PC-3 (cell line): ENCODE results near the gene CDHR2. TPM values are rescaled to one million over a fixed set of nuclear protein-coding genes. Genes with fewer than 3 reads are reported as not detected.

Source experiments
- ATAC-seq: fragments of 200-7000 bp; cut with Tn5 transposase; 2 replicates; pipeline ENCODE4 v1.9.1; 2020; ENCODE audit warnings: mild to moderate bottlenecking, moderate library complexity
- BruUV-seq: library from RNA; stranded (reverse); fragments of 400-500 nt; replicated peaks from 2 replicates; lab custom pipeline; 2021; lab: Mats Ljungman, UMichigan
- CTCF ChIA-PET: fragments of 300-600 bp; sonication (Branson Sonifier 250); formaldehyde crosslinking; loops from one replicate; lab custom pipeline; 2022; ENCODE audit warnings: antibody characterized with exemption; lab: Charles Lee
- POLR2A ChIA-PET: fragments of 300-600 bp; sonication (Branson Sonifier 250); formaldehyde crosslinking; loops from one replicate; lab custom pipeline; 2022; ENCODE audit warnings: antibody characterized with exemption; ENCODE audit not compliant: unreplicated experiment; lab: Charles Lee
- DNase-seq: peaks from one replicate; pipeline ENCODE4 v3.0.0-alpha.2; 2015
- H2AFZ ChIP-seq: fragments of 300-600 bp; sonication (generic); 2 replicates; pipeline ENCODE4 v1.6.0; 2016; ENCODE audit warnings: antibody characterized with exemption, low read length
- H3F3A ChIP-seq: fragments of 300-600 bp; sonication (generic); one replicate; pipeline ENCODE4 v1.6.0; 2017; ENCODE audit warnings: antibody characterized with exemption, low read length, control low read depth, mild to moderate bottlenecking; ENCODE audit not compliant: unreplicated experiment
- H3K27ac ChIP-seq: fragments of 300-600 bp; sonication (generic); 2 replicates; pipeline ENCODE4 v1.5.1; 2016; ENCODE audit warnings: mild to moderate bottlenecking, low read length
- H3K27me3 ChIP-seq: fragments of 300-600 bp; sonication (generic); 2 replicates; pipeline ENCODE4 v1.6.1; 2016; ENCODE audit warnings: low read length, mixed read lengths
- H3K36me3 ChIP-seq: fragments of 300-600 bp; sonication (generic); 2 replicates; pipeline ENCODE4 v1.6.1; 2016; ENCODE audit warnings: low read depth, mixed run types, low read length, mixed read lengths
- H3K4me1 ChIP-seq: fragments of 300-600 bp; sonication (generic); 2 replicates; pipeline ENCODE4 v1.5.1; 2016; ENCODE audit warnings: low read length; ENCODE audit not compliant: insufficient read depth
- H3K4me2 ChIP-seq: fragments of 300-600 bp; sonication (generic); 2 replicates; pipeline ENCODE4 v1.6.0; 2016; ENCODE audit warnings: low read length
- H3K4me3 ChIP-seq: fragments of 300-600 bp; sonication (generic); 2 replicates; pipeline ENCODE4 v1.5.1; 2016; ENCODE audit warnings: mild to moderate bottlenecking, low read length, mixed read lengths
- H3K79me2 ChIP-seq: fragments of 300-600 bp; sonication (generic); 2 replicates; pipeline ENCODE4 v1.6.1; 2017; ENCODE audit warnings: low read length, mixed read lengths
- H3K9ac ChIP-seq: fragments of 300-600 bp; sonication (generic); 2 replicates; pipeline ENCODE4 v1.6.0; 2016; ENCODE audit warnings: mild to moderate bottlenecking, low read length
- H3K9me2 ChIP-seq: fragments of 300-600 bp; sonication (generic); replicated peaks from 2 replicates; pipeline ENCODE4 v1.6.1; 2016; ENCODE audit warnings: mixed run types, low read length, mixed read lengths
- H3K9me3 ChIP-seq: fragments of 300-600 bp; sonication (generic); 2 replicates; pipeline ENCODE4 v1.6.1; 2016; ENCODE audit warnings: low read length, mixed read lengths
- H4K20me1 ChIP-seq: fragments of 300-600 bp; sonication (generic); 2 replicates; pipeline ENCODE4 v1.6.1; 2016; ENCODE audit warnings: low read length, mixed read lengths
- EZH2 ChIP-seq: fragments of 300-600 bp; sonication (generic); IDR thresholded peaks from one replicate; pipeline ENCODE4 v1.6.1; 2017; ENCODE audit warnings: antibody characterized with exemption, mild to moderate bottlenecking, low read length; ENCODE audit not compliant: unreplicated experiment
- EZH2phosphoT487 ChIP-seq: fragments of 300-600 bp; sonication (generic); IDR thresholded peaks from 2 replicates; pipeline ENCODE4 v1.6.1; 2018; ENCODE audit warnings: mild to moderate bottlenecking, antibody characterized with exemption, low read length, borderline replicate concordance
- intact Hi-C: fragments of 100-400 bp; cut with micrococcal nuclease; formaldehyde crosslinking; loops from 2 replicates; pipeline ENCODE4 v1.9.0; 2023
- total RNA-seq: library from RNA; depleted of rRNA; stranded (reverse); fragments of >200 nt; gene quantifications from 2 replicates; pipeline ENCODE4 v1.2.3, GENCODE V29; 2014
- TF ChIP-seq, protein P1 (sequence below): fragments of 300-600 bp; sonication (generic); conservative IDR thresholded peaks from 2 replicates; pipeline ENCODE4 v1.5.1; 2017; ENCODE audit warnings: antibody characterized with exemption, low read depth, mild to moderate bottlenecking, low read length

Gene CDHR2
- total RNA-seq, 1 experiment from 2014 or later: 0.07 TPM

DNA sequence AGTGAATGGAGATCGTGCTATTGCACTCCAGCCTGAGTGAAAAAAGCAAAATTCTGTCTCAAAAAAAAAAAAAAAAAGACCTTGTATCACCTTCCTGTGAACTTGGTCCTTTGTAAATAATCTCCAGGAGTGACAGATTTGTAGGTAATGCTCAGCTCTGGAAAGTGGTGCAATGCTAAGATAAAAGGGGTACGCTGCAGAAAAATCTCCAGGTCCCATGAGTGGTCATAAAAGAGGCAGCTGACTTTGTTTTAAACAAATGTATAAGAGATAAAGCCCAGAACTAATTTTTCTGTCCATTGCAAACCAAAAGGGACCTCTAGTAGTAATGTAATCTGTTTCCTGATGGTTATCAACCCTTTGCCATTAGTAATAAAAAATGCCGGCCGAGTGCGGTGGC lies 45.6 kb upstream of the CDHR2 start:
- Histone ChIP-seq H3K27me3 (no peaks in the 10 kb centered on the region), H2AFZ (no peak overlapping the region), H3K9me2 (no peaks in the 10 kb centered on the region), H3F3A (no peaks in the 10 kb centered on the region), H3K79me2 (no peaks in the 10 kb centered on the region), H3K4me3 (no peak overlapping the region), H3K4me2 (no peak overlapping the region), H3K27ac (no peak overlapping the region), H4K20me1 (no peaks in the 10 kb centered on the region), H3K9ac (no peak overlapping the region), H3K4me1 (no peaks in the 10 kb centered on the region), H3K36me3 (peaks cover 55% of the 10 kb centered on the region), H3K9me3 (no peaks in the 10 kb centered on the region)
- ATAC-seq (no peak), DNase-seq (no peak)
- intact Hi-C loops: no loop called here
- ChIA-PET CTCF (no interaction called here), POLR2A (no interaction called here)
- no peak for TF ChIP-seq EZH2phosphoT487
- TF ChIP-seq, protein P1, sequence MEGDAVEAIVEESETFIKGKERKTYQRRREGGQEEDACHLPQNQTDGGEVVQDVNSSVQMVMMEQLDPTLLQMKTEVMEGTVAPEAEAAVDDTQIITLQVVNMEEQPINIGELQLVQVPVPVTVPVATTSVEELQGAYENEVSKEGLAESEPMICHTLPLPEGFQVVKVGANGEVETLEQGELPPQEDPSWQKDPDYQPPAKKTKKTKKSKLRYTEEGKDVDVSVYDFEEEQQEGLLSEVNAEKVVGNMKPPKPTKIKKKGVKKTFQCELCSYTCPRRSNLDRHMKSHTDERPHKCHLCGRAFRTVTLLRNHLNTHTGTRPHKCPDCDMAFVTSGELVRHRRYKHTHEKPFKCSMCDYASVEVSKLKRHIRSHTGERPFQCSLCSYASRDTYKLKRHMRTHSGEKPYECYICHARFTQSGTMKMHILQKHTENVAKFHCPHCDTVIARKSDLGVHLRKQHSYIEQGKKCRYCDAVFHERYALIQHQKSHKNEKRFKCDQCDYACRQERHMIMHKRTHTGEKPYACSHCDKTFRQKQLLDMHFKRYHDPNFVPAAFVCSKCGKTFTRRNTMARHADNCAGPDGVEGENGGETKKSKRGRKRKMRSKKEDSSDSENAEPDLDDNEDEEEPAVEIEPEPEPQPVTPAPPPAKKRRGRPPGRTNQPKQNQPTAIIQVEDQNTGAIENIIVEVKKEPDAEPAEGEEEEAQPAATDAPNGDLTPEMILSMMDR: no peak
- TF ChIP-seq EZH2: no peak
- BruUV-seq: no TSS peak

DNA sequence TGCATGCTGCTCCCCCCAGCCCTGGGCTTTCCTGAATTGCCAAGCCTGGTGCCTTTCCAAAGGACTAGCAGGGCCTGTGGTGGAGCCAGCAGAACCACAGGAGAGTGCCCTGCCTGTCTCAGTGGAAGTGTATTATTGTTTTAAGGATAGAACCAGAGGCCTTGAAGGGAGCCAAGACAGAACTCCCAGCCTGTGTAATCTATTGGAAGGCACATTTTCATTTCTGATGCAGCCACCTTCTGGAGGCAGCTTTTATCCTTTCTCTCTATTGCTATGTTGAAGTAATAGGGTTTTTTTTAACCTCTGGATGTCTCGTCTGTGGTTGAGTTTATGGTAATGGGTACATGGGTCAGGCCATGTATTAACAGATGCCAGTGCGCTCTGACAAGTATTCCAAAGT lies 41.2 kb upstream of the CDHR2 start:
- POLR2A ChIA-PET: no interaction called here
- Histone ChIP-seq H3K4me1 (no peaks in the 10 kb centered on the region), H3K4me3 (no peak overlapping the region), H3K36me3 (peaks cover 38% of the 10 kb centered on the region), H3K4me2 (no peak overlapping the region), H3K9ac (no peak overlapping the region), H3K79me2 (no peaks in the 10 kb centered on the region), H3K27ac (no peak overlapping the region), H2AFZ (no peak overlapping the region), H3K9me2 (no peaks in the 10 kb centered on the region), H3F3A (no peaks in the 10 kb centered on the region), H4K20me1 (no peaks in the 10 kb centered on the region), H3K27me3 (no peaks in the 10 kb centered on the region), H3K9me3 (no peaks in the 10 kb centered on the region)
- ATAC-seq: no peak
- DNase-seq: no peak
- TF ChIP-seq EZH2phosphoT487 (no peak), EZH2 (no peak)
- TF ChIP-seq, protein P1: no peak
- intact Hi-C loops: no loop called here
- CTCF ChIA-PET: no interaction called here
- BruUV-seq: no TSS peak

DNA sequence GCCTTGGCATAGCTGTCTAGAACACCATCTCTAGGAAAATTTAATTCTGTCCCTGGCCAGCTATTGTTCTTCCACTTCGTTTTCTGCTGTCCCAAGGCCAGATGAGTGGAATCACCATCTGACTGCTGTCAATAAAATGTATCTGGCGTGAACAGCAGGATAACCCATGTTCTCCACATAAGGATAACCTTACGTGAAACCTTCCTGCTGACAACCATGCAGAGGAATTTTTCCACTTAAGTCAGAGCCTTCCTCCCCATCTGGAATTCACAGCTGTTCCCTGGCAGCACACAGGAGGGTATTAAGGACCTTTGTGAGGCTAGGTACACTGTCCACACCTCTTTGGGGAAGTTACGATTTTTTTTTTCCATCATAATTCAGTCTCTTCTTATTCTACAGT lies 40.5 kb upstream of the CDHR2 start:
- no peak overlapping the region for H2AFZ ChIP-seq
- no peak overlapping the region for H3K4me2 ChIP-seq
- TF ChIP-seq EZH2 (no peak), EZH2phosphoT487 (no peak)
- TF ChIP-seq, protein P1: no peak
- DNase-seq: no peak
- ATAC-seq: no peak
- POLR2A ChIA-PET: no interaction called here
- H3K4me3 ChIP-seq: no peak overlapping the region
- H3K27me3 ChIP-seq: no peaks in the 10 kb centered on the region
- no peaks in the 10 kb centered on the region for H3F3A ChIP-seq
- BruUV-seq: no TSS peak
- peaks cover 38% of the 10 kb centered on the region for H3K36me3 ChIP-seq
- no peaks in the 10 kb centered on the region for H3K4me1 ChIP-seq
- H3K9ac ChIP-seq: no peak overlapping the region
- H3K79me2 ChIP-seq: no peaks in the 10 kb centered on the region
- H3K9me3 ChIP-seq: no peaks in the 10 kb centered on the region
- CTCF ChIA-PET: no interaction called here
- no peaks in the 10 kb centered on the region for H3K9me2 ChIP-seq
- no peak overlapping the region for H3K27ac ChIP-seq
- intact Hi-C loops: no loop called here
- no peaks in the 10 kb centered on the region for H4K20me1 ChIP-seq
